Spinal cord (tissue), 10 donors: ENCODE results near the gene GRM5. TPM values are rescaled to one million over a fixed set of nuclear protein-coding genes. Genes with fewer than 3 reads are reported as not detected.
"Not testable (repeated sequence)": the region's sequence is repeated elsewhere in the genome, so short reads cannot be mapped to it uniquely, and the experiment has no call there.

Experiments
- DNase-seq, 6 donors: peaks; one replicate each; pipeline versions ENCODE4 v3.0.0 to v3.0.0-alpha.2; 2013 to 2015; ENCODE audit warnings: low spot score in 6 of 6, low read depth in 4 of 6
- H3K27ac ChIP-seq: one replicate; pipeline ENCODE4 v1.5.1; 2013; ENCODE audit warnings: low read depth, low read length, control low read depth
- H3K27me3 ChIP-seq: one replicate; pipeline ENCODE4 v1.6.1; 2013; ENCODE audit warnings: low read length; ENCODE audit not compliant: control insufficient read depth, insufficient read depth
- H3K36me3 ChIP-seq: one replicate; pipeline ENCODE4 v1.6.1; 2013; ENCODE audit warnings: low read length; ENCODE audit not compliant: control insufficient read depth, insufficient read depth
- H3K4me1 ChIP-seq: one replicate; pipeline ENCODE4 v1.6.1; 2013; ENCODE audit warnings: low read length; ENCODE audit not compliant: control insufficient read depth, insufficient read depth
- H3K4me3 ChIP-seq: one replicate; pipeline ENCODE4 v1.5.1; 2013; ENCODE audit warnings: low read depth, low read length, control low read depth
- H3K9me3 ChIP-seq: one replicate; pipeline ENCODE4 v1.6.1; 2013; ENCODE audit warnings: low read length; ENCODE audit not compliant: control insufficient read depth, insufficient read depth
- WGBS: methylation state at CpG from one replicate; pipeline ENCODE4 v1.1.5; 2013; ENCODE audit warnings: missing lambda C conversion rate; ENCODE audit not compliant: insufficient coverage; 5-methylcytosine and 5-hydroxymethylcytosine counted together
- polyA plus RNA-seq, 2 donors: library from polyadenylated mRNA; unstranded; fragments of 120-200 nt; gene quantifications; one replicate each; pipeline ENCODE4 v1.2.1, GENCODE V29; 2013; ENCODE audit not compliant: insufficient read length in 2 of 2
- total RNA-seq, 2 donors: library from RNA; depleted of rRNA in 1 of 2; stranded (reverse); fragments of 120-200 nt in 1 of 2; fragments of >200 nt in 1 of 2; gene quantifications; one replicate each; pipeline versions ENCODE4 v1.2.3 to v1.2.4, GENCODE V29; 2013 to 2014
- donor health status: healthy.

Gene GRM5
- total and polyA plus RNA-seq, 4 donors: 19.7 to 104 (median 33.9) TPM

DNA sequence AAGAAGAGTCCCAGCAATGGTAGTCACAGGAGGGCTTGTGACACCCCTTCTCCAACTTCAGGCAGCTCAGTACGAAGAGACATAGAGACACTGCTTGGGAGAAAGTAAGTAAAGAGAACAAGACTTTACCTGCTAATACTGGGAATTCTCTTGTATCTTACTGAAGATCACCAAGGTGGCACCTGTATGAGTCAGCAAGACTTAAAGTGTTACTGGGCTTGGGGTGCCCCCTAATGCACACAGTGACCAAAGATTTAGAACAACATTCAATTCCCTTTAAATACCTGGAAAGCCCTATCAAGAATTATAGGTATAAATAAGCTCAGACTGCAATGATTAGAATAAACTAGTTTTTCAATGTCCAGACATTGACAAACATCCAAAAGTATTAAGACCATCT, 148.7 kb downstream of the GRM5 start:
- not testable (repeated sequence) for H3K4me3 ChIP-seq, H3K27me3 ChIP-seq, DNase-seq, H3K27ac ChIP-seq, H3K4me1 ChIP-seq, H3K9me3 ChIP-seq, H3K36me3 ChIP-seq
- no CpG with 5 or more reads among the region's 1 CpG for WGBS

- no peak for DNase-seq
- H3K36me3 ChIP-seq: no peaks in the 10 kb centered on the region
- no peak overlapping the region for H3K4me3 ChIP-seq
- no CpG with 5 or more reads among the region's 2 CpGs for WGBS
- no peaks in the 10 kb centered on the region for H3K27me3 ChIP-seq
- no peaks in the 10 kb centered on the region for H3K9me3 ChIP-seq
- H3K4me1 ChIP-seq: no peaks in the 10 kb centered on the region
- H3K27ac ChIP-seq: no peak overlapping the region
These were observed 156.3 kb downstream of the GRM5 start for GRCh38 chr11:88909500-88909899.

- WGBS: no CpG with 5 or more reads among the region's 2 CpGs
- H3K4me1 ChIP-seq, H3K36me3 ChIP-seq, H3K9me3 ChIP-seq, H3K27me3 ChIP-seq, H3K4me3 ChIP-seq, H3K27ac ChIP-seq: not testable (repeated sequence)
- peak in 1 of 6 donors; percentile 68 for DNase-seq
These were observed 164.3 kb downstream of the GRM5 start for GRCh38 chr11:88901436-88901835.

DNA sequence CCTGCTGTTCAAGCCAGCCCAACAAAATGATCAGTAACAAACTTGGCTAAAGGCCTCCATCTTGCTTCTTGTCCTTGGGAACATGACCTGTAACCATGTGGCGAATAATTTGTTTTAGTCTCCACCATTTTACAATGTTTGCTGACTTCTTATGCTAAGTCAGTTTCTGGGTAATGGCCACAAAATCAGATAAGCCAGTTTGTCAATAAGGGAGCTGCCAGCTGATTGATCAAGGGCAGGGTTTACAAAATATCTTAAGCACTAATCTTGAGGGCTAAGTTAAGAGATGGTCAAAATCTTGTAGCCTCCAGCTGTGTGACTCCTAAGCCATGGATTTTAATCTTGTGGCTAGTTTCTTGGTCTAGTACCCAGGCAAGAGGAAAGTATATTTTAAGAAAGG, 176.9 kb downstream of the GRM5 start:
- H3K4me1 ChIP-seq, H3K4me3 ChIP-seq, H3K36me3 ChIP-seq, DNase-seq, H3K27ac ChIP-seq, H3K27me3 ChIP-seq: not testable (repeated sequence)
- no CpG with 5 or more reads among the region's 1 CpG for WGBS
- H3K9me3 ChIP-seq: peaks cover 18% of the 10 kb centered on the region

DNA sequence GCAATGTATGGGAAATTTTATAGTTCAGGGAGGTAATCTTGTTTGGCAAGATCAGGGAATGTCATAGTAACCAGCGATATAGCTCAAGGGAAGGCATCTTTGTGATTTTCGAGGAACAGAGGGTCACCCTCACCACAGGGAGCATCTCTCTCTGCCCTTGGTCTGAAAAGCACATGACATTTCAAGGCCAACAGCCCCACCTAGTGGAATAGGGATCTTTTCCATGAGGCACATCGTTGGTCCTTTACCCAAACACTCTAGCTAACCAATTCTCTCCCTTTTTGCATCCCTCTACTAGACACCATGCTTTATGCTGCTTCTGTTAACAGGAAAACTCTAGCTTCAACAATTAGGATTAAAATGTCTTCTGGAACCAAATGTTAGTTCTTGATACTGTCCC, 179.0 kb downstream of the GRM5 start:
- Histone ChIP-seq H3K27ac (no peak overlapping the region), H3K27me3 (no peaks in the 10 kb centered on the region), H3K4me3 (no peak overlapping the region), H3K4me1 (no peaks in the 10 kb centered on the region), H3K9me3 (peaks cover 15% of the 10 kb centered on the region), H3K36me3 (no peaks in the 10 kb centered on the region)
- WGBS: 90% methylated on average over 1 of the region's 3 CpGs
- DNase-seq: no peak

- not testable (repeated sequence) for DNase-seq, H3K36me3 ChIP-seq, H3K4me1 ChIP-seq, H3K4me3 ChIP-seq, H3K27ac ChIP-seq, H3K27me3 ChIP-seq
- peaks cover 12% of the 10 kb centered on the region for H3K9me3 ChIP-seq
- 80% methylated on average over 1 of the region's 3 CpGs for WGBS
These were observed 183.0 kb downstream of the GRM5 start for GRCh38 chr11:88882800-88883199.

- Histone ChIP-seq H3K27me3 (no peaks in the 10 kb centered on the region), H3K4me1 (no peaks in the 10 kb centered on the region), H3K36me3 (no peaks in the 10 kb centered on the region), H3K27ac (no peak overlapping the region), H3K9me3 (no peaks in the 10 kb centered on the region), H3K4me3 (no peak overlapping the region)
- DNase-seq: no peak
These were observed 204.2 kb downstream of the GRM5 start for GRCh38 chr11:88861618-88862017.

- not testable (repeated sequence) for H3K27me3 ChIP-seq, H3K4me1 ChIP-seq, H3K36me3 ChIP-seq, H3K9me3 ChIP-seq, H3K4me3 ChIP-seq
- peak overlapping the region; percentile 52 for H3K27ac ChIP-seq
- WGBS: 31% methylated on average over 2 of the region's 4 CpGs
- peak in 2 of 6 donors; percentile 70 to 78 for DNase-seq
These were observed 205.4 kb downstream of the GRM5 start for GRCh38 chr11:88860431-88860830.

GRCh38 chr11:88853963-88854362, 211.8 kb downstream of the GRM5 start:
- H3K36me3 ChIP-seq, DNase-seq, H3K9me3 ChIP-seq, H3K27ac ChIP-seq, H3K4me3 ChIP-seq, H3K4me1 ChIP-seq, H3K27me3 ChIP-seq: not testable (repeated sequence)
- no CpG with 5 or more reads among the region's 2 CpGs for WGBS

DNA sequence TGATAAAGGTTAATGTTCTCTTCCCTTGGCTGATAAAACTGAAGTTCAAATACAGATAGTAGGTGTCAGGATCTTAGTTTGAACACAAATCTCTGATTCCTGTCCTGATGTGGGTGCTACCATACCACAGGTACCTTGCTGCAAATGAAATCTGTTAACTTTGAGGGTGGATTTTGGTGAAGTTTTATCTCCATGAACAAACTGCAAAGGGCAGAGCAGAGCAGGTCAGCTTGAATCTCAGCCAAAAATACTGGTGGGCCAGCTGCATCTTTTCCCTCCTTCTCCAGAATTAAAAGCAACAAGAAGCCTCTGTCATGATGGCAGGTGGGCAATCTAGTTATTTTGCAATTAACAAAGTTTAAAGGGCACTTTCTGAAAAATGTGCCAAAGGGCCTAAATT, 214.2 kb downstream of the GRM5 start:
- DNase-seq, H3K36me3 ChIP-seq, H3K27me3 ChIP-seq, H3K27ac ChIP-seq, H3K9me3 ChIP-seq, H3K4me3 ChIP-seq, H3K4me1 ChIP-seq: not testable (repeated sequence)

DNA sequence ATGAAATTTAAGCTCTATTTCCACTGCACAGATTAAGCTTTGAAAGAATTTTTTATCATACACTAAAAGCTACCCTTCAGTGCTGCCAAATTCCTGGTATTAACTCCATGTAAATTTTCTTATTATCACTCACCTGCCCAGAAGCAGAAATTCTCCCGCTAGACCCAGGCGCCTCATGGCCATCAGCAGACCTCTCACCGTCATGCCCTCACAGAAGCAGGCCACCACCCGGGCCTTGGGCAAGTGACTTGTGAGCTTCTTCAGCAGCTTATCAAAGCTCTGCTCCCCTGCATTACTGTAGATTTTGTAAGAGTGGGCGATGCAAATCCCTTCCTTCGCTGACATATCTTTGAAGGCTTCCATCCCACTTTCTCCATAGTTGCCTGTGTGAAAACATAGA, 216.0 kb downstream of the GRM5 start:
- not testable (repeated sequence) for DNase-seq, H3K27me3 ChIP-seq, H3K36me3 ChIP-seq, H3K4me1 ChIP-seq, H3K27ac ChIP-seq, H3K9me3 ChIP-seq, H3K4me3 ChIP-seq
- 84% methylated on average over 2 of the region's 6 CpGs for WGBS
